GM21786 (cell line): ENCODE measurements around the gene RHOXF2B.
"Not testable (repeated sequence)": the region's sequence is repeated elsewhere in the genome, so short reads cannot be mapped to it uniquely, and the experiment has no call there.

Experiments
- ATAC-seq: cut with Tn5 transposase; IDR thresholded peaks from one replicate; pipeline ENCODE4 v1.9.1; 2021; ENCODE audit not compliant: unreplicated experiment

RHOXF2B gene

GRCh38 chrX:120077590-120077989 lies at the start of gene RHOXF2B:
RHOXF2B (minus strand) TSS chrX:120077690; CDS start chrX:120077552, 138 bp downstream.
- not testable (repeated sequence) for ATAC-seq

GRCh38 chrX:120125444-120125843 lies 48.0 kb upstream of the RHOXF2B start:
- no peak for ATAC-seq

- no peak for ATAC-seq
These were observed 42.7 kb upstream of the RHOXF2B start for GRCh38 chrX:120120223-120120622.

- no peak for ATAC-seq
These were observed 38.0 kb upstream of the RHOXF2B start, which contains the start of gene RHOXF1 for GRCh38 chrX:120115438-120115963. RHOXF1 (minus strand) TSS chrX:120115913; CDS start chrX:120115862, 51 bp downstream.

GRCh38 chrX:120111611-120112010 lies 34.1 kb upstream of the RHOXF2B start:
- no peak for ATAC-seq

GRCh38 chrX:120109378-120109777 lies 31.9 kb upstream of the RHOXF2B start:
- ATAC-seq: no peak

- not testable (repeated sequence) for ATAC-seq
These were observed 27.2 kb upstream of the RHOXF2B start for GRCh38 chrX:120104707-120105106.

- ATAC-seq: not testable (repeated sequence)
These were observed 23.6 kb upstream of the RHOXF2B start for GRCh38 chrX:120101057-120101456.

- no peak for ATAC-seq
These were observed 12.7 kb upstream of the RHOXF2B start for GRCh38 chrX:120090208-120090607.

GRCh38 chrX:120087289-120088017 lies 10.0 kb upstream of the RHOXF2B start:
- no peak for ATAC-seq

- not testable (repeated sequence) for ATAC-seq
These were observed 8.2 kb upstream of the RHOXF2B start for GRCh38 chrX:120085553-120086185.

GRCh38 chrX:120066169-120066568 lies 11.3 kb downstream of the RHOXF2B start:
- not testable (repeated sequence) for ATAC-seq

- not testable (repeated sequence) for ATAC-seq
These were observed 34.8 kb downstream of the RHOXF2B start for GRCh38 chrX:120042712-120043111.

- ATAC-seq: peak; percentile 85
These were observed 35.2 kb downstream of the RHOXF2B start for GRCh38 chrX:120042247-120042646.

- ATAC-seq: not testable (repeated sequence)
These were observed 37.3 kb downstream of the RHOXF2B start for GRCh38 chrX:120040176-120040575.

- not testable (repeated sequence) for ATAC-seq
These were observed 38.3 kb downstream of the RHOXF2B start for GRCh38 chrX:120039087-120039733.

GRCh38 chrX:120036704-120037103 lies 40.8 kb downstream of the RHOXF2B start:
- no peak for ATAC-seq

GRCh38 chrX:120035522-120036309 lies 41.8 kb downstream of the RHOXF2B start:
- ATAC-seq: peak; percentile 94

- no peak for ATAC-seq
These were observed 48.1 kb downstream of the RHOXF2B start for GRCh38 chrX:120029354-120029753.

- no peak for ATAC-seq
These were observed 54.2 kb downstream of the RHOXF2B start for GRCh38 chrX:120023259-120023658.

- no peak for ATAC-seq
These were observed 54.7 kb downstream of the RHOXF2B start for GRCh38 chrX:120022763-120023162.
